Ishikawa (cell line): ENCODE results near the gene ST6GALNAC3.

ENCODE experiments used
- CEBPB ChIP-seq: IDR thresholded peaks from 2 replicates; pipeline ENCODE4 v1.6.1; 2012
- CREB1 ChIP-seq: IDR thresholded peaks from 2 replicates; pipeline ENCODE4 v1.6.1; 2012; ENCODE audit warnings: low read depth
- EGR1 ChIP-seq: IDR thresholded peaks from 2 replicates; pipeline ENCODE4 v1.6.1; 2012
- EP300 ChIP-seq: IDR thresholded peaks from 2 replicates; pipeline ENCODE4 v1.6.1; 2012; ENCODE audit warnings: borderline replicate concordance
- FOXM1 ChIP-seq: IDR thresholded peaks from 2 replicates; pipeline ENCODE4 v1.6.1; 2012; ENCODE audit warnings: low read depth, borderline replicate concordance
- NFIC ChIP-seq: IDR thresholded peaks from 2 replicates; pipeline ENCODE4 v1.6.1; 2012
- RAD21 ChIP-seq: IDR thresholded peaks from 2 replicates; pipeline ENCODE4 v1.6.1; 2012; ENCODE audit warnings: low read depth
- TAF1 ChIP-seq: IDR thresholded peaks from 2 replicates; pipeline ENCODE4 v1.6.1; 2012; ENCODE audit warnings: low read depth, mild to moderate bottlenecking
- TCF12 ChIP-seq: IDR thresholded peaks from 2 replicates; pipeline ENCODE4 v1.6.1; 2012; ENCODE audit warnings: low read depth
- TEAD4 ChIP-seq: IDR thresholded peaks from 2 replicates; pipeline ENCODE4 v1.6.1; 2012
- YY1 ChIP-seq: IDR thresholded peaks from 2 replicates; pipeline ENCODE4 v1.6.1; 2012; ENCODE audit warnings: low read depth
- ZBTB7A ChIP-seq: IDR thresholded peaks from 2 replicates; pipeline ENCODE4 v1.6.1; 2012; ENCODE audit warnings: low read depth
- TF ChIP-seq, protein P1 (sequence below): IDR thresholded peaks from 2 replicates; pipeline ENCODE4 v1.6.1; 2012
- TF ChIP-seq, protein P2 (sequence below): IDR thresholded peaks from 2 replicates; pipeline ENCODE4 v1.6.1; 2012
- TF ChIP-seq, protein P3 (sequence below): IDR thresholded peaks from 2 replicates; pipeline ENCODE4 v1.6.1; 2012; ENCODE audit warnings: low read depth, mild to moderate bottlenecking

ST6GALNAC3 gene

DNA sequence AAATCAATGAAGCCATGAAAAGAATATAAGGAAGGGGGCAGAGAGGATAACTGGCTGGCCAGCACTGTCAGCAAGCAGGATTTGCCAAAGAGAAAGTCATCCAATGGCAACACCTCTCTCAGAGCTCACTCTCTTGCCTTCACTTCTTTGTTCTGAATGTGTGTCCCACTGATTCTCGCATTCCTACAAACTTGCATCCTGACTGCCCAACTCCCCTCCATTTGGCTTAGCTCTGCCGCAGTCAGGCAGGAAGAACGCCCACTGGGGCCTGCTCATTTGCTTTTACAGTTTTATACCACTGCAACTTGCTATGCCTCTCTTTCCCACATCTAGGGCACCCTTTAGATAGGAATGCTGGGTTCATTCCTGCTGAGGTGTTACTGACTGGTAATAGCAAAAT, 428.6 kb downstream of the ST6GALNAC3 start:
- TF ChIP-seq, protein P1, sequence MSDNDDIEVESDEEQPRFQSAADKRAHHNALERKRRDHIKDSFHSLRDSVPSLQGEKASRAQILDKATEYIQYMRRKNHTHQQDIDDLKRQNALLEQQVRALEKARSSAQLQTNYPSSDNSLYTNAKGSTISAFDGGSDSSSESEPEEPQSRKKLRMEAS, result no peak
- no peak for TF ChIP-seq TCF12
- no peak for TF ChIP-seq YY1
- TF ChIP-seq CREB1, result no peak
- TF ChIP-seq TAF1, result no peak
- TF ChIP-seq RAD21, result no peak

DNA sequence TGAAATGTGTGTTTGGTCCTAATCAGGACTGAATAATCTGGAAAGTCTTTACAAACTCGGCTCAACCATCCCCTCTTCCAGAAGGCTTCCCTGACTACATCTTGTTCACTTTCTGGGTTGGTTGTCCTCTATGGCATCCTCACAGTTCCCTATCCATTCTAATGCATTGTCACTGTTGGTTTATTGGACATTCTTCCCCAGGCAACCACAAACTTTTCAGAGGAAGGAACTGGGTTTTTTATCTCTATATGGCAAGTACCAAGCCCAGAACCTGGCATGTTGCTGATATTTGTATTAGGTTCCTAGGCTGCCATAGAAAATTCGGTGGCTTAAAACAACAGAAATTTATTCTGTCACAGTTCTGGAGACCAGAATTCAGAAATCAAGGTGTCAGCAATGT, 429.2 kb downstream of the ST6GALNAC3 start:
- no peak for TF ChIP-seq TEAD4
- TF ChIP-seq, protein P2, sequence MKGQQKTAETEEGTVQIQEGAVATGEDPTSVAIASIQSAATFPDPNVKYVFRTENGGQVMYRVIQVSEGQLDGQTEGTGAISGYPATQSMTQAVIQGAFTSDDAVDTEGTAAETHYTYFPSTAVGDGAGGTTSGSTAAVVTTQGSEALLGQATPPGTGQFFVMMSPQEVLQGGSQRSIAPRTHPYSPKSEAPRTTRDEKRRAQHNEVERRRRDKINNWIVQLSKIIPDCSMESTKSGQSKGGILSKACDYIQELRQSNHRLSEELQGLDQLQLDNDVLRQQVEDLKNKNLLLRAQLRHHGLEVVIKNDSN, result no peak
- TF ChIP-seq CREB1, result no peak
- no peak for TF ChIP-seq TCF12
- no peak for TF ChIP-seq EGR1
- TF ChIP-seq FOXM1, result no peak
- TF ChIP-seq CEBPB, result no peak
- no peak for TF ChIP-seq ZBTB7A

DNA sequence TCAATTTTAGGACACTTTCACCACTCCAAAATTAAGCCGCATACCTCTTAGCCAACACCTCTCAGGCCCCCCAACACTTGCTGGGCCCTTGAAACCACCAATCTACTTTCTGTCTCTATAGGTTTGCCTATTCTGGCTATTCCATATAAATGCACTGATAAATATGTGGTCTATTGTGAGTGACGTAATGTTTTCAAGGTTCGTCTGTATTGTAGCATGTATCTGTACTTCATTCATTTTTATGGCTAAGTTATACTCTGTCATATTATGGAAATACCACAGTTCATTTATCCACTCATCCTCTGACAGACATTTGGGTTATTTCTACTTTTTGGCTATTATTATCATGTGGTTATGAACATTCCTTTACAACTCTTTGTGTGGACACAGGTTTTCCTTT, 432.8 kb downstream of the ST6GALNAC3 start:
- TF ChIP-seq RAD21, result no peak
- no peak for TF ChIP-seq NFIC
- no peak for TF ChIP-seq TCF12
- TF ChIP-seq, protein P1, result no peak
- no peak for TF ChIP-seq EGR1
- no peak for TF ChIP-seq CREB1
- TF ChIP-seq TAF1, result no peak
- no peak for TF ChIP-seq CEBPB

DNA sequence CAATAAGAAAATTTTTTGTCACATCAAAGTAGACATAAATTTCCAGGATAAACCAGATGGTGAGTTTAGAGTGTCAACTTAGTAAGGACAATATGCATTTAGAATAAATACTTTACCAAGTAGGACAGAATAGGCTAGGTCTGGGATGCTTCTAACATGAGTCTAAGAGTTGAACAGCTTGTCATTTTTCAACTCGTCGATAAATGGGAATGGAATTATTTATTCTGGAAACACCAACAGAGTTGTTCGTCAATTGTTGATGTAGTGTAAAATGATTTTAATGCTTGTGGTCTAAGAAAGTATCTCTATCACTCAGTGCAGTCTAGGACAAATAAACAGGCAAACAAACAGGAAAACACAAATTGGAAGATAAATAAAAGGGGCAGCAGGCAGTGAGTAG, 434.3 kb downstream of the ST6GALNAC3 start:
- TF ChIP-seq TAF1, result no peak
- no peak for TF ChIP-seq NFIC
- no peak for TF ChIP-seq YY1
- TF ChIP-seq, protein P1, result no peak
- TF ChIP-seq RAD21, result no peak
- no peak for TF ChIP-seq EGR1
- no peak for TF ChIP-seq TEAD4

DNA sequence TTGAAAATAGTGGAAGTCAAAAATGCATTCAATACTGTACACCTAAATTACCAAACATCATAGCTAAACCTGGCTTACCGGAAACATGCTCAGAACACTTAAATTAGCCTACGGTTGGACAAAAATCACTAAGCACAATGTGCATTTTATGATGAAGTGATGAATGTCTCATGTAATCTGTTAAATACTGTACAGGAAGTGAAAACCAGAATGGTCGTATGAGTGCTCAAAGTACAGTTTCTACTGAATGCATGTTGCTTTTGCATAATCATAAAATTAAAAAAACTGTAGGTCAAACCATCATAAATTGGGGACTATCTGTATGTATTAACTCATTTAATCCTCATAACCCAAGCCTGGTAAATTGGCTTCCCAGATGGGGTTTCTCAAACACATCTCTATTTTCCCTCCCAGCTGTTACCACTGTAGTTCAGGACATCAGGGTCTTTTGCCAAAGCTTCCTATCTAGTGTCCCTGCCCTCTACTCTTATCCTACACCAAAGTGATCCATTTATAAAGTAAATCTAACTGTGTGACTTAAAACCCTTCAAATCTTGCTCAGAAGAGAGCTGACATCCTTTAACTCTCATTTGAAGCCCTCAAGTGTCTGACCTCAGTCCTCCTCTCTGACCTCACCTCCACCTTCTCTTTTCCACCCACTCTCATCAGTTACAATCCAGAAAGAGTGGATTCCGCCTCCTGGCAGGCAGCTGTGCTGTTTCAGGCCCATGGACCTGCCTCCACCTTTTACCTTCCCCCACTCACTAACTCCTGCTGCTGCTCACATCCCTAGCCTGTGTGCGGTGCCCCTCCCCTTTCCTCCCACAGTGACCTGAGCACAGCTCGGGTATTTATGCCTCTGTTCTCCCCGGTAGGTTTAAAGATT, 436.4 kb downstream of the ST6GALNAC3 start:
- TF ChIP-seq, protein P2, result no peak
- TF ChIP-seq NFIC (no peak), TCF12 (no peak), TAF1 (no peak), FOXM1 (no peak), ZBTB7A (no peak), CEBPB (no peak), CREB1 (no peak), YY1 (no peak)
- TF ChIP-seq, protein P3, sequence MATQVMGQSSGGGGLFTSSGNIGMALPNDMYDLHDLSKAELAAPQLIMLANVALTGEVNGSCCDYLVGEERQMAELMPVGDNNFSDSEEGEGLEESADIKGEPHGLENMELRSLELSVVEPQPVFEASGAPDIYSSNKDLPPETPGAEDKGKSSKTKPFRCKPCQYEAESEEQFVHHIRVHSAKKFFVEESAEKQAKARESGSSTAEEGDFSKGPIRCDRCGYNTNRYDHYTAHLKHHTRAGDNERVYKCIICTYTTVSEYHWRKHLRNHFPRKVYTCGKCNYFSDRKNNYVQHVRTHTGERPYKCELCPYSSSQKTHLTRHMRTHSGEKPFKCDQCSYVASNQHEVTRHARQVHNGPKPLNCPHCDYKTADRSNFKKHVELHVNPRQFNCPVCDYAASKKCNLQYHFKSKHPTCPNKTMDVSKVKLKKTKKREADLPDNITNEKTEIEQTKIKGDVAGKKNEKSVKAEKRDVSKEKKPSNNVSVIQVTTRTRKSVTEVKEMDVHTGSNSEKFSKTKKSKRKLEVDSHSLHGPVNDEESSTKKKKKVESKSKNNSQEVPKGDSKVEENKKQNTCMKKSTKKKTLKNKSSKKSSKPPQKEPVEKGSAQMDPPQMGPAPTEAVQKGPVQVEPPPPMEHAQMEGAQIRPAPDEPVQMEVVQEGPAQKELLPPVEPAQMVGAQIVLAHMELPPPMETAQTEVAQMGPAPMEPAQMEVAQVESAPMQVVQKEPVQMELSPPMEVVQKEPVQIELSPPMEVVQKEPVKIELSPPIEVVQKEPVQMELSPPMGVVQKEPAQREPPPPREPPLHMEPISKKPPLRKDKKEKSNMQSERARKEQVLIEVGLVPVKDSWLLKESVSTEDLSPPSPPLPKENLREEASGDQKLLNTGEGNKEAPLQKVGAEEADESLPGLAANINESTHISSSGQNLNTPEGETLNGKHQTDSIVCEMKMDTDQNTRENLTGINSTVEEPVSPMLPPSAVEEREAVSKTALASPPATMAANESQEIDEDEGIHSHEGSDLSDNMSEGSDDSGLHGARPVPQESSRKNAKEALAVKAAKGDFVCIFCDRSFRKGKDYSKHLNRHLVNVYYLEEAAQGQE, result no peak

DNA sequence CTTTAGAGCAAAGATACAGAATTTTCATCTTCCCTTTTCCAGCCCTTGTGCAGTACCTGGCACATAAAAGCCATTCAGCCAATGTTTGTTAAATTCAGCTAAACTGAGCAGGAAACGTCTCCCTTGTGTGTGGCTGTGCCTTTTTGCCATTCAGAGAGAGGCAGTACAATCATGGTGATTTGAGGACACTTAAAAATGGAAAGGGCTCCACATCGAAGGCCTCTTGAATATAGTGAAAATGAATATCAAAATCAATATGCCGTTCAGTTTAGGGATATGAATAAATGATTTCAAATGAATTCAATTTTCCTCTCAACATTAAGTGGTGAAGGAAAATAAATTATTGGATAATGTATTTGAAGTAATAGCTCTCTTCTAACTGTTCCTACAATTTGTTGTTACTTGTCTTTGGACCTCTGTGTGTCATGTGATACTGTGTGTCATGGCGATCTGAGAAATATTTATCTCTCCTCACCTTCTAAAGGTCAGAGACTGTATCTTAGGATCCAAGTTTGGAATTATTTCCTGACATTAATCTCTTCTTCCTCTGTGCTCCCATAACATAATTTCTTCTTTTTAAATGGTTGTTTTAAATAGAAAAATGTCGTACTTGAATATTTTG, 437.1 kb downstream of the ST6GALNAC3 start:
- TF ChIP-seq ZBTB7A (no peak), TEAD4 (no peak), RAD21 (no peak), EP300 (no peak), EGR1 (no peak), TAF1 (no peak), YY1 (no peak), CEBPB (no peak), CREB1 (no peak), TCF12 (no peak), NFIC (no peak), FOXM1 (no peak)
- TF ChIP-seq, protein P1, result no peak
- TF ChIP-seq, protein P3, result no peak
- TF ChIP-seq, protein P2, result no peak
